Measurements from ENCODE around the gene RPS2. TPM values are rescaled to one million over a fixed set of nuclear protein-coding genes. Genes with fewer than 3 reads are reported as not detected.
A peak's percentile ranks its signal among the peaks of the same experiment; 100 is the strongest.

Gene RPS2
- total RNA-seq, 1 donor from 2014 or later, result 2,286 TPM

DNA sequence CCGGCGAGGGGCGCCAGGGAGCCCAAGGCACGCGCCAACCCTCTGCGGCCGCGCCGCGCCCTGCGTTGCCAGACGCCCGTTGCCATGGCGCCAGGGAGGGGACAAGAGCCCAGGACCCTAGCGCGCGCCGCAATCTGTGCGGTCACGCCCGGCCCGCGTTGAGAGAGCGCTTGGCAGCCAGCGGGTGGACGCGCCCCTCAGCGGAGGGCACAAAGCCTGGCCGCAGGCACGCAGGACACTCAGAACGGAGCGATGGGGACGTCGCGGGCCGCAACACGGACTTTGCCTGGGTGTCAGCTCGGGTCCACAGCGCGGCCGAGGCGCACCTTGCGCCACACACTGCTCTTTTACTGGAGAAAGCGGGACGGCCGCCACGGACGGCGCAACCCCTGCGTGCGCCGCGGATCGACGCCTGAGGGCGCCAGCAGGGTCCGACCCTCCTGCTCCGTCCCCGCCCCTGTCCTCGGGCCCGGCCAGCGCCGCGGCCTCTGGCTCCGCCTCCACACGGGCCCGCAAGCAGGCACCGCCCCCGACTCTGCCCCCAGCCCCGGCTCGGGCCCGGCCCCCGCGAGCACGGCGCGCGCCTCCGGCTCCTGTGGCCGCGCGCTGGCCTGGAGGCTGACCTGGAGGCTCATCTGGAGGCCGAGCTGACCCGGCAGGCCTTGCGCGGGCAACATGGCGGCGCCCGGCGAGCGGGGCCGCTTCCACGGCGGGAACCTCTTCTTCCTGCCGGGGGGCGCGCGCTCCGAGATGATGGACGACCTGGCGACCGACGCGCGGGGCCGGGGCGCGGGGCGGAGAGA, 19.1 kb upstream of the RPS2 start, which contains the start of gene GFER:
Gene GFER (plus strand): TSS at position 650 of the 803 bp plus-strand sequence. CDS start 26 bp downstream, at position 676.
- Mint-ChIP-seq H3K4me1 (ENCODE audit: unreplicated experiment) (peaks cover 11% of the 10 kb centered on the region), H3K9me3 (ENCODE audit: unreplicated experiment) (no peaks in the 10 kb centered on the region), H3K4me3 (ENCODE audit: unreplicated experiment) (peak within 1 kb of the TSS; percentile 80), H3K27ac (ENCODE audit: unreplicated experiment) (peak within 1 kb of the TSS; percentile 78), H3K36me3 (ENCODE audit: unreplicated experiment) (peaks cover 9% of the 10 kb centered on the region), H3K27me3 (ENCODE audit: unreplicated experiment) (peaks cover 12% of the 10 kb centered on the region)
- peak; percentile 97 for DNase-seq (ENCODE audit: extremely low spot score, unreplicated experiment)
- TF ChIP-seq, protein P1, sequence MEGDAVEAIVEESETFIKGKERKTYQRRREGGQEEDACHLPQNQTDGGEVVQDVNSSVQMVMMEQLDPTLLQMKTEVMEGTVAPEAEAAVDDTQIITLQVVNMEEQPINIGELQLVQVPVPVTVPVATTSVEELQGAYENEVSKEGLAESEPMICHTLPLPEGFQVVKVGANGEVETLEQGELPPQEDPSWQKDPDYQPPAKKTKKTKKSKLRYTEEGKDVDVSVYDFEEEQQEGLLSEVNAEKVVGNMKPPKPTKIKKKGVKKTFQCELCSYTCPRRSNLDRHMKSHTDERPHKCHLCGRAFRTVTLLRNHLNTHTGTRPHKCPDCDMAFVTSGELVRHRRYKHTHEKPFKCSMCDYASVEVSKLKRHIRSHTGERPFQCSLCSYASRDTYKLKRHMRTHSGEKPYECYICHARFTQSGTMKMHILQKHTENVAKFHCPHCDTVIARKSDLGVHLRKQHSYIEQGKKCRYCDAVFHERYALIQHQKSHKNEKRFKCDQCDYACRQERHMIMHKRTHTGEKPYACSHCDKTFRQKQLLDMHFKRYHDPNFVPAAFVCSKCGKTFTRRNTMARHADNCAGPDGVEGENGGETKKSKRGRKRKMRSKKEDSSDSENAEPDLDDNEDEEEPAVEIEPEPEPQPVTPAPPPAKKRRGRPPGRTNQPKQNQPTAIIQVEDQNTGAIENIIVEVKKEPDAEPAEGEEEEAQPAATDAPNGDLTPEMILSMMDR (IDR thresholded peaks at IDR 0.05), result peak; percentile 53

DNA sequence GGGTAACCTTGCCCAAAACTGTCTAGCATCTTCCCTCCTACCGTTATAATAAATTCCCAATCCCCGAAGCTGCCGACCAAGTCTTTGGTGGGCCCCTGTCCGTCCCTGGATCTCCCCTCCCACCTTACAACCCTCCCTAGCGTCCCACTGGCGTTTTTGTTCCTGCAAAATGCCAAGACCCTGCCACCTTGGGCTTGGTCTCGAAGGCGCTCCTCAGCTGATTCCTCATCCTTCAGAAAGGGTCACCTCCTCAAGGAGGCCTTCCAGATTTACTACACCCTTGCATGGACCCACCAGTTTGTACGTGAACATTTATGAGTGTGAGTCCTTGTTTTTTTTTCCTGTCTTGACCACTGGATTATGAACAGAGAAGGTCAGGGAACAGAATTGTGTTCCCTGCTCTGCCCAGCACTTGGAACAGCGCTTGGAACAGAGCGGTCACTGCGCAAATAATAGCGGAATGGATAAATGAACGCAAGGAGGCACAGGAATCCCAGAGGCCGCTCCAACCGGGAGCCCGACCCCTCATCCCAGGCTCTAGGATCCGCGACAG, 18.4 kb upstream of the RPS2 start:
- TF ChIP-seq, protein P1 (IDR thresholded peaks at IDR 0.05), result no peak
- Mint-ChIP-seq H3K27ac (ENCODE audit: unreplicated experiment) (no peak overlapping the region), H3K9me3 (ENCODE audit: unreplicated experiment) (no peaks in the 10 kb centered on the region), H3K36me3 (ENCODE audit: unreplicated experiment) (peaks cover 9% of the 10 kb centered on the region), H3K4me1 (ENCODE audit: unreplicated experiment) (peaks cover 11% of the 10 kb centered on the region), H3K27me3 (ENCODE audit: unreplicated experiment) (peaks cover 9% of the 10 kb centered on the region), H3K4me3 (ENCODE audit: unreplicated experiment) (peak overlapping the region; percentile 71)
- DNase-seq (ENCODE audit: extremely low spot score, unreplicated experiment), result no peak

DNA sequence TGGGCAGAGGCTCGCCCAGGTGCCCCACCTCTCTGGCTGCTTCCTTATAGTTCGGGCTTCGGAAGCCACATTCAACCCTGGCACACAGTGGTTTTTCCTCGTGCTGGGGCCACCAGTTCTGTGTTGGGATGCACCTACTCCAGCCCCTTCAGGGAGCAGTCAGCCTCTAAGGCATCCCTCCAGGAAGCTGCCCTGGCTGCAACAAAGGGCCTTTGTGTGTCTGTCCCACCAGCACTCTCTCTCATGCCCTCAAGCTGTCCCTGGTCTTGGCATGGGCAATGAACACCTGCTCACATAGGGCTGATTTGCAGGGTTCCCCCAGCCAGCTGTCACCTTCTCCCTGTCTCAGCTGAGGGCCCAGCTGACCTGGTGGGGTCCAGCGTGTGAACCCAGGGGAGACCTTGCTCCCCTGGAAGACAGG, 17.4 kb upstream of the RPS2 start:
- TF ChIP-seq, protein P1 (IDR thresholded peaks at IDR 0.05), result no peak
- Mint-ChIP-seq H3K9me3 (ENCODE audit: unreplicated experiment) (no peaks in the 10 kb centered on the region), H3K4me3 (ENCODE audit: unreplicated experiment) (no peak overlapping the region), H3K27me3 (ENCODE audit: unreplicated experiment) (peaks cover 9% of the 10 kb centered on the region), H3K27ac (ENCODE audit: unreplicated experiment) (no peak overlapping the region), H3K36me3 (ENCODE audit: unreplicated experiment) (peaks cover 9% of the 10 kb centered on the region), H3K4me1 (ENCODE audit: unreplicated experiment) (peaks cover 11% of the 10 kb centered on the region)
- DNase-seq (ENCODE audit: extremely low spot score, unreplicated experiment), result no peak

DNA sequence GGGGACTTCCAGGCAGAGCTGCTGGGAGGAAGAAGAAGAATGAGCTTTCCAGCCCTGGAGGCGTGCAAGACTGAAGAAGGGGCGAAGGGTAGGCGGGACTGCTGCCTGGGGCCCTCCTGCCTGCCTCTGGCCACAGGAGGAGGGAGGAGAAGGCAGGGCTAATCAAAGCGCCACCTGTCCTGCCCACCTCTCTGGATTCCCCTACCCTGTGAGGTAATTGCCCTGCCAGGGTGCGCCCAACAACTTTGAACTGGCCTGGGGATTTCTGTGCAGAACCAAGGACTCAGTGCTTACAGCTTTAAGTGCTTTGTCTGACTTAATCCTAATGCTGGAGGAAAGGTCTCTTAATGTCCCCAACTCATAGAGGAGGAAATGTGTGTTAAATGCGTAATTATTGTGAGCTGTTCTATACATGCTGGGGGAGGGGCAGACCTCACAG, 16.8 kb upstream of the RPS2 start, which contains the start of gene NOXO1:
Gene NOXO1 (minus strand): TSS at position 72 of the 439 bp plus-strand sequence. CDS start 290 bp downstream, outside the sequence.
- Mint-ChIP-seq H3K9me3 (ENCODE audit: unreplicated experiment) (no peaks in the 10 kb centered on the region), H3K4me3 (ENCODE audit: unreplicated experiment) (no peak within 1 kb of the TSS), H3K27ac (ENCODE audit: unreplicated experiment) (no peak within 1 kb of the TSS), H3K27me3 (ENCODE audit: unreplicated experiment) (peaks cover 9% of the 10 kb centered on the region), H3K4me1 (ENCODE audit: unreplicated experiment) (peaks cover 11% of the 10 kb centered on the region), H3K36me3 (ENCODE audit: unreplicated experiment) (peaks cover 3% of the 10 kb centered on the region)
- TF ChIP-seq, protein P1 (IDR thresholded peaks at IDR 0.05), result no peak
- no peak for DNase-seq (ENCODE audit: extremely low spot score, unreplicated experiment)

DNA sequence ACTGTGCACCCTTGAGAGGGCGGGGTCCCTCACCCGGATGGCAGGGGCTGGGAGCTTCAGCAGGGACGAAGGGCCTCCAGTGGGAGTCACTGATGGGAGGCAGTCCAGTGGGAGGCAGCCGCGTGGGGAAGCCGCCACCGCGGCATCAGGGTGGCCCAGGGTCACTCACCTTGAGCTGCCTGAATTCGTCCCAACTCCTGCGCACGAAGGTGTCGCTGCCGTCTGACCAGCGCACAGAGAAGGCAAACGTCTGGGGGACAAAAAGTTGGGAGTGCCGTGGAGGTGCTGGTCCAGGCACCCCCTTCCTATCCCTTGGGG, 16.1 kb upstream of the RPS2 start:
- Mint-ChIP-seq H3K36me3 (ENCODE audit: unreplicated experiment) (peaks cover 7% of the 10 kb centered on the region), H3K27me3 (ENCODE audit: unreplicated experiment) (peaks cover 9% of the 10 kb centered on the region), H3K4me3 (ENCODE audit: unreplicated experiment) (no peak overlapping the region), H3K27ac (ENCODE audit: unreplicated experiment) (no peak overlapping the region), H3K4me1 (ENCODE audit: unreplicated experiment) (peaks cover 11% of the 10 kb centered on the region), H3K9me3 (ENCODE audit: unreplicated experiment) (no peaks in the 10 kb centered on the region)
- DNase-seq (ENCODE audit: extremely low spot score, unreplicated experiment), result no peak
- TF ChIP-seq, protein P1 (IDR thresholded peaks at IDR 0.05), result no peak
